H9 (cell line): Measurements from ENCODE around the gene INTS15. TPM values are rescaled to one million over a fixed set of nuclear protein-coding genes. Genes with fewer than 3 reads are reported as not detected.

ENCODE experiments used
- DNase-seq: peaks from one replicate; pipeline ENCODE4 v3.0.0-alpha.2; 2017
- H2AFZ ChIP-seq: one replicate; pipeline ENCODE4 v1.6.1; 2013; ENCODE audit warnings: mild to moderate bottlenecking, low read length, control low read depth, moderate library complexity
- H2AK5ac ChIP-seq: 2 replicates; pipeline ENCODE4 v1.6.1; 2013; ENCODE audit warnings: low read length, control low read depth, mixed read lengths; ENCODE audit not compliant: insufficient read length
- H2BK120ac ChIP-seq: one replicate; pipeline ENCODE4 v1.6.1; 2013; ENCODE audit warnings: low read depth, mild to moderate bottlenecking, low read length, control low read depth, inconsistent platforms; ENCODE audit not compliant: poor library complexity, severe bottlenecking
- H2BK12ac ChIP-seq: 2 replicates; pipeline ENCODE4 v1.6.1; 2013; ENCODE audit warnings: low read length, control low read depth, mixed read lengths, low read depth; ENCODE audit not compliant: insufficient read length
- H2BK15ac ChIP-seq: 2 replicates; pipeline ENCODE4 v1.6.1; 2013; ENCODE audit warnings: low read depth, low read length, control low read depth
- H2BK20ac ChIP-seq: one replicate; pipeline ENCODE4 v1.6.1; 2013; ENCODE audit warnings: low read depth, mild to moderate bottlenecking, low read length, control low read depth, inconsistent platforms; ENCODE audit not compliant: poor library complexity, severe bottlenecking
- H2BK5ac ChIP-seq: 2 replicates; pipeline ENCODE4 v1.6.1; 2013; ENCODE audit warnings: low read length, control low read depth, mixed read lengths; ENCODE audit not compliant: insufficient read length
- H3K14ac ChIP-seq: 2 replicates; pipeline ENCODE4 v1.6.1; 2013; ENCODE audit warnings: low read length, control low read depth; ENCODE audit not compliant: insufficient read depth
- H3K18ac ChIP-seq: 2 replicates; pipeline ENCODE4 v1.6.1; 2013; ENCODE audit warnings: low read depth, mild to moderate bottlenecking, mixed read lengths, low read length, control low read depth; ENCODE audit not compliant: insufficient read length
- H3K23ac ChIP-seq: 2 replicates; pipeline ENCODE4 v1.6.1; 2013; ENCODE audit warnings: low read length, control low read depth, mixed read lengths, low read depth; ENCODE audit not compliant: insufficient read length
- H3K23me2 ChIP-seq: 2 replicates; pipeline ENCODE4 v1.6.1; 2013; ENCODE audit warnings: low read depth, mild to moderate bottlenecking, mixed read lengths, low read length, control low read depth; ENCODE audit not compliant: insufficient read length, poor library complexity, severe bottlenecking
- H3K27ac ChIP-seq: 2 replicates; pipeline ENCODE4 v1.5.1; 2013; ENCODE audit warnings: low read length, control low read depth, mixed read lengths, low read depth; ENCODE audit not compliant: insufficient read length
- H3K27me3 ChIP-seq: 2 replicates; pipeline ENCODE4 v1.6.1; 2013; ENCODE audit warnings: low read length, control low read depth, inconsistent platforms; ENCODE audit not compliant: insufficient read depth
- H3K4ac ChIP-seq: 2 replicates; pipeline ENCODE4 v1.6.1; 2013; ENCODE audit warnings: low read depth, mild to moderate bottlenecking, control low read depth, inconsistent platforms, low read length, moderate library complexity
- H3K4me1 ChIP-seq: 2 replicates; pipeline ENCODE4 v1.6.1; 2013; ENCODE audit warnings: low read length, control low read depth, inconsistent platforms; ENCODE audit not compliant: insufficient read depth
- H3K4me2 ChIP-seq: 2 replicates; pipeline ENCODE4 v1.6.1; 2013; ENCODE audit warnings: low read length, control low read depth, mixed read lengths; ENCODE audit not compliant: insufficient read length, insufficient read depth
- H3K56ac ChIP-seq: 2 replicates; pipeline ENCODE4 v1.6.1; 2013; ENCODE audit warnings: low read depth, mild to moderate bottlenecking, mixed read lengths, low read length, control low read depth; ENCODE audit not compliant: insufficient read length
- H3K79me1 ChIP-seq: 2 replicates; pipeline ENCODE4 v1.6.1; 2013; ENCODE audit warnings: low read depth, mild to moderate bottlenecking, moderate library complexity, low read length, control low read depth, inconsistent platforms; ENCODE audit not compliant: insufficient read depth, poor library complexity, severe bottlenecking
- H3K79me2 ChIP-seq: 2 replicates; pipeline ENCODE4 v1.6.1; 2013; ENCODE audit warnings: low read length, control low read depth, inconsistent platforms; ENCODE audit not compliant: insufficient read depth
- H3K9ac ChIP-seq: 2 replicates; pipeline ENCODE4 v1.6.1; 2013; ENCODE audit warnings: low read length, control low read depth, mixed read lengths; ENCODE audit not compliant: insufficient read length; ENCODE audit errors: extremely low read depth
- H3K9me3 ChIP-seq: one replicate; pipeline ENCODE4 v1.6.1; 2013; ENCODE audit warnings: low read depth, low read length, inconsistent platforms; ENCODE audit not compliant: control insufficient read depth
- H3T11ph ChIP-seq: one replicate; pipeline ENCODE4 v1.6.1; 2013; ENCODE audit warnings: mild to moderate bottlenecking, low read length, control low read depth, inconsistent platforms
- H4K20me1 ChIP-seq: one replicate; pipeline ENCODE4 v1.6.1; 2013; ENCODE audit not compliant: control insufficient read depth, insufficient read length, insufficient read depth
- H4K5ac ChIP-seq: 2 replicates; pipeline ENCODE4 v1.6.1; 2013; ENCODE audit warnings: low read depth, mild to moderate bottlenecking, mixed read lengths, low read length, control low read depth; ENCODE audit not compliant: insufficient read length
- H4K8ac ChIP-seq: replicated peaks from 2 replicates; pipeline ENCODE4 v1.6.1; 2013; ENCODE audit warnings: low read length, control low read depth, mixed read lengths, low read depth; ENCODE audit not compliant: insufficient read length
- H4K91ac ChIP-seq: 2 replicates; pipeline ENCODE4 v1.6.1; 2013; ENCODE audit warnings: low read depth, mild to moderate bottlenecking, moderate library complexity, mixed read lengths, low read length, control low read depth; ENCODE audit not compliant: insufficient read length
- H3K27ac Mint-ChIP-seq, 3 experiments: 2 replicates in 2 of 3; 3 replicates in 1 of 3; pipeline ENCODE4 v1.8.0; 2020 to 2021; ENCODE audit warnings: mixed read lengths in 3 of 3, mild to moderate bottlenecking in 1 of 3, moderate library complexity in 1 of 3
- H3K27me3 Mint-ChIP-seq: 2 replicates; pipeline ENCODE4 v1.8.0; 2021; ENCODE audit warnings: low read depth, mild to moderate bottlenecking, moderate library complexity, mixed read lengths
- H3K36me3 Mint-ChIP-seq, 3 experiments: 2 replicates in 2 of 3; 3 replicates in 1 of 3; pipeline ENCODE4 v1.8.0; 2020 to 2021; ENCODE audit warnings: low read depth in 3 of 3, mixed read lengths in 3 of 3; ENCODE audit not compliant: insufficient read depth in 1 of 3
- H3K4me1 Mint-ChIP-seq, 2 experiments: 2 replicates each; pipeline ENCODE4 v1.8.0; 2020; ENCODE audit warnings: mixed read lengths in 2 of 2
- H3K4me3 Mint-ChIP-seq, 2 experiments: 2 replicates in 1 of 2; 3 replicates in 1 of 2; pipeline ENCODE4 v1.8.0; 2020 to 2021; ENCODE audit warnings: mild to moderate bottlenecking in 2 of 2, mixed read lengths in 2 of 2, moderate library complexity in 1 of 2
- H3K9me3 Mint-ChIP-seq, 2 experiments: 2 replicates in 1 of 2; 3 replicates in 1 of 2; pipeline ENCODE4 v1.8.0; 2020; ENCODE audit warnings: mild to moderate bottlenecking in 2 of 2, mixed read lengths in 2 of 2, moderate library complexity in 1 of 2
- CTCF ChIP-seq: fragments of 200-600 bp; sonication (generic); conservative IDR thresholded peaks from 3 replicates; pipeline ENCODE4 v1.8.0; 2021; ENCODE audit warnings: antibody characterized with exemption, mild to moderate bottlenecking
- WGBS: extraction: QIAGEN DNeasy Blood & Tissue Kit; methylation state at CpG from one replicate; pipeline ENCODE4 v1.1.7; 2013; ENCODE audit warnings: missing lambda C conversion rate, low lambda C conversion rate, mixed read lengths; ENCODE audit not compliant: insufficient read length; ENCODE audit errors: extremely low coverage; 5-methylcytosine and 5-hydroxymethylcytosine counted together
- total RNA-seq: library from RNA; stranded (reverse); gene quantifications from 2 replicates; pipeline ENCODE4 v1.2.1, GENCODE V29; 2021

Gene INTS15
- total RNA-seq, 1 experiment from 2014 or later: 42.9 TPM

DNA sequence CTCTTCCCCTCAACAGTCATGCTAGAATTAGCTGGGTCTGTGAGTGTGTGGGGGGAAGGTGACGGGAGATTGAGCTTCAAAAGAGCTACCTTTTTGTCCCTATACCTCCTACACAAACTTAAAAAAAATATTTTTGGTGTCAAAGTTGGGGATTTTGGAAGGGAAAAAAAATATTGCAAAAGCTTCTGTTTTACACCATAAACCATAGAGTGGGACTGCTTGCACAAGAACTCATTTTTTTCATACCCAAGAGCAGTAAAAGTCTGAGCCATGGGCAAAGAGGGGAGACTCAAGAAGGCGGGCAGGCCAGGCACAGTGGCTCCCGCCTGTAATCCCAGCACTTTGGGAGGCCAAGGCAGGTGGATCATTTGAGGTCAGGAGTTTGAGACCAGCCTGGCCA is 21.9 kb upstream of the INTS15 start:
- WGBS: no CpG with 5 or more reads among the region's 3 CpGs
- H3K4me3 Mint-ChIP-seq: no peak overlapping the region
- no peaks in the 10 kb centered on the region for H3K4me1 Mint-ChIP-seq
- H3K36me3 Mint-ChIP-seq: no peaks in the 10 kb centered on the region
- H2BK15ac ChIP-seq: no peak overlapping the region
- no peak overlapping the region for H3K56ac ChIP-seq
- no peak for TF ChIP-seq CTCF
- no peak overlapping the region for H4K8ac ChIP-seq
- H4K20me1 ChIP-seq: no peaks in the 10 kb centered on the region
- H3K27ac ChIP-seq: no peak overlapping the region
- no peak overlapping the region for H2BK12ac ChIP-seq
- H2AFZ ChIP-seq: no peak overlapping the region
- H2BK20ac ChIP-seq: no peak overlapping the region
- no peaks in the 10 kb centered on the region for H3K4me1 ChIP-seq
- H3K23me2 ChIP-seq: no peaks in the 10 kb centered on the region
- H3K27me3 ChIP-seq: no peaks in the 10 kb centered on the region
- no peak overlapping the region for H3K4ac ChIP-seq
- H4K91ac ChIP-seq: no peak overlapping the region
- H3T11ph ChIP-seq: no peak overlapping the region
- no peak overlapping the region for H3K9ac ChIP-seq
- H2AK5ac ChIP-seq: no peak overlapping the region
- no peaks in the 10 kb centered on the region for H3K9me3 Mint-ChIP-seq
- H2BK5ac ChIP-seq: no peak overlapping the region
- no peaks in the 10 kb centered on the region for H3K79me2 ChIP-seq
- H3K23ac ChIP-seq: no peak overlapping the region
- H3K79me1 ChIP-seq: no peaks in the 10 kb centered on the region
- H3K14ac ChIP-seq: no peak overlapping the region
- no peaks in the 10 kb centered on the region for H3K9me3 ChIP-seq
- no peak for DNase-seq
- no peak overlapping the region for H2BK120ac ChIP-seq
- H3K4me2 ChIP-seq: no peak overlapping the region
- no peak overlapping the region for H4K5ac ChIP-seq
- no peak overlapping the region for H3K18ac ChIP-seq
- H3K27me3 Mint-ChIP-seq: peaks cover 6% of the 10 kb centered on the region
- H3K27ac Mint-ChIP-seq: no peak overlapping the region; a peak in 1 of 7 replicates
